Uterus (tissue), 2 donors: Measurements from ENCODE around the gene ADAMTS4.

Source experiments
- POLR2A ChIP-seq, 2 donors: fragments of 450-650 bp; IDR thresholded peaks; one replicate each; pipeline ENCODE4 v1.6.1; 2016; ENCODE audit warnings: antibody characterized with exemption in 2 of 2, mild to moderate bottlenecking in 1 of 2, moderate library complexity in 1 of 2
- TF ChIP-seq, protein P1 (sequence below), 4 experiments: fragments of 200-600 bp in 2 of 4; fragments of 450-650 bp in 2 of 4; sonication (generic) in 2 of 4; IDR thresholded peaks; one replicate each; pipeline ENCODE4 v1.5.1; 2016 to 2019; ENCODE audit warnings: antibody characterized with exemption in 4 of 4, mild to moderate bottlenecking in 2 of 4, moderate library complexity in 1 of 4

DNA sequence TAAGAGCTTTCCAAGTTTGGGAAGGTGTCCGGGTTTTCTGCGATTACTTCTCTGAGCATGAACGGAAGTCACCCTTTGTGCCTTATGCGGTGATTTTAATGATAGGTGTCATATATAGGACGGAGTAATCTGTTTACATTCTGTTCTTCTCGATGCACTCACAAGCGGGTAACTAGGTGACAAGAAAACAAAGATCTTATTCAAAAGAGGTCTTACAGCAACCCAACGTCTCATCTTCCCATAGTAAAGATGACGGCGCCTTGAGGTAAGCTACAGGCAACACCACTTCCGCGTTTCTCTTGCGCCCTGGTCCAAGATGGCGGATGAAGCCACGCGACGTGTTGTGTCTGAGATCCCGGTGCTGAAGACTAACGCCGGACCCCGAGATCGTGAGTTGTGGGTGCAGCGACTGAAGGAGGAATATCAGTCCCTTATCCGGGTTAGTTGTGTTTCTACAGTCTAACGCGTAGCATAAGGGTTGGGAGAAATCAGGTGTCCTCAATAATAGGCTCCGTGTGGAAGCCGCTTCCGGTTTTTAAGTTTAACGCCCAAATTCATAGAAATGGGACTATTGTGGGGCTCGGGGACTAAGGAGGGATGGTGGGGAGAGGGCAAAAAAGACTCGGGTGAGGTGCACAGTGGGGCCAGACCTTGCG lies 45.0 kb downstream of the ADAMTS4 start, which contains the start of gene UFC1:
- TF ChIP-seq, protein P1, sequence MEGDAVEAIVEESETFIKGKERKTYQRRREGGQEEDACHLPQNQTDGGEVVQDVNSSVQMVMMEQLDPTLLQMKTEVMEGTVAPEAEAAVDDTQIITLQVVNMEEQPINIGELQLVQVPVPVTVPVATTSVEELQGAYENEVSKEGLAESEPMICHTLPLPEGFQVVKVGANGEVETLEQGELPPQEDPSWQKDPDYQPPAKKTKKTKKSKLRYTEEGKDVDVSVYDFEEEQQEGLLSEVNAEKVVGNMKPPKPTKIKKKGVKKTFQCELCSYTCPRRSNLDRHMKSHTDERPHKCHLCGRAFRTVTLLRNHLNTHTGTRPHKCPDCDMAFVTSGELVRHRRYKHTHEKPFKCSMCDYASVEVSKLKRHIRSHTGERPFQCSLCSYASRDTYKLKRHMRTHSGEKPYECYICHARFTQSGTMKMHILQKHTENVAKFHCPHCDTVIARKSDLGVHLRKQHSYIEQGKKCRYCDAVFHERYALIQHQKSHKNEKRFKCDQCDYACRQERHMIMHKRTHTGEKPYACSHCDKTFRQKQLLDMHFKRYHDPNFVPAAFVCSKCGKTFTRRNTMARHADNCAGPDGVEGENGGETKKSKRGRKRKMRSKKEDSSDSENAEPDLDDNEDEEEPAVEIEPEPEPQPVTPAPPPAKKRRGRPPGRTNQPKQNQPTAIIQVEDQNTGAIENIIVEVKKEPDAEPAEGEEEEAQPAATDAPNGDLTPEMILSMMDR (IDR thresholded peaks at IDR 0.05) = no peak
- TF ChIP-seq POLR2A (IDR thresholded peaks at IDR 0.05) = peak in 1 of 2 donors; percentile 31
